Mesothelial cell of epicardium (in vitro differentiated cells): Measurements from ENCODE around the gene AHNAK2. TPM values are rescaled to one million over a fixed set of nuclear protein-coding genes. Genes with fewer than 3 reads are reported as not detected.
A peak's percentile ranks its signal among the peaks of the same experiment; 100 is the strongest.
"Not testable (repeated sequence)": the region's sequence is repeated elsewhere in the genome, so short reads cannot be mapped to it uniquely, and the experiment has no call there.

ENCODE experiments used
- DNase-seq, 2 experiments: peaks; one replicate each; pipeline ENCODE4 v3.0.0; 2021; ENCODE audit warnings: low spot score in 2 of 2; ENCODE audit not compliant: unreplicated experiment in 2 of 2
- H3K27ac Mint-ChIP-seq: 2 replicates; pipeline ENCODE4 v1.8.0; 2021; ENCODE audit warnings: mixed read lengths
- H3K27me3 Mint-ChIP-seq: 2 replicates; pipeline ENCODE4 v1.8.0; 2021; ENCODE audit warnings: low read depth, mixed read lengths
- H3K36me3 Mint-ChIP-seq: 2 replicates; pipeline ENCODE4 v1.8.0; 2021; ENCODE audit warnings: mixed read lengths
- H3K4me1 Mint-ChIP-seq: 2 replicates; pipeline ENCODE4 v1.8.0; 2021; ENCODE audit warnings: mixed read lengths
- H3K4me3 Mint-ChIP-seq: 2 replicates; pipeline ENCODE4 v1.8.0; 2021; ENCODE audit warnings: mild to moderate bottlenecking, moderate library complexity, mixed read lengths
- H3K9me3 Mint-ChIP-seq: 2 replicates; pipeline ENCODE4 v1.8.0; 2021; ENCODE audit warnings: mixed read lengths
- CTCF ChIP-seq: fragments of 200-600 bp; sonication (generic); IDR thresholded peaks from one replicate; pipeline ENCODE4 v1.5.0; 2021; ENCODE audit warnings: antibody characterized with exemption; ENCODE audit not compliant: unreplicated experiment
- total RNA-seq: library from RNA; stranded (reverse); gene quantifications from 3 replicates; pipeline ENCODE4 v1.2.1, GENCODE V29; 2021

AHNAK2 gene
- total RNA-seq, result 2.4 to 2.8 TPM (median 2.6 TPM) in 3 replicates

- H3K27ac Mint-ChIP-seq, result no peak within 1 kb of the TSS
- peak within 1 kb of the TSS; percentile 78 for H3K4me3 Mint-ChIP-seq
- TF ChIP-seq CTCF, result no peak
- peaks cover 25% of the 10 kb centered on the region for H3K27me3 Mint-ChIP-seq
- no peaks in the 10 kb centered on the region for H3K9me3 Mint-ChIP-seq
- peaks cover 11% of the 10 kb centered on the region for H3K4me1 Mint-ChIP-seq
- DNase-seq, result peak; percentile 72 to 76
- no peaks in the 10 kb centered on the region for H3K36me3 Mint-ChIP-seq
These were observed at the start of gene AHNAK2 for GRCh38 chr14:104977681-104978653. Gene AHNAK2, minus strand, starts transcription at chr14:104978374. Its CDS starts 137 bp downstream, at chr14:104978237.

- not testable (repeated sequence) for H3K36me3 Mint-ChIP-seq, H3K27me3 Mint-ChIP-seq, DNase-seq, H3K9me3 Mint-ChIP-seq, H3K27ac Mint-ChIP-seq, H3K4me3 Mint-ChIP-seq
- H3K4me1 Mint-ChIP-seq, result peaks cover 11% of the 10 kb centered on the region
These were observed 49.5 kb upstream of the AHNAK2 start for GRCh38 chr14:105027718-105028117.

GRCh38 chr14:105026802-105027563, 48.8 kb upstream of the AHNAK2 start:
- Mint-ChIP-seq H3K4me1 (peaks cover 6% of the 10 kb centered on the region), H3K27ac (no peak overlapping the region)

GRCh38 chr14:105026033-105026785, 48.0 kb upstream of the AHNAK2 start:
- Mint-ChIP-seq H3K9me3 (no peaks in the 10 kb centered on the region), H3K27ac (no peak overlapping the region)
- no peak for DNase-seq

More at GRCh38 chr14:105026802-105027563, 48.8 kb upstream of the AHNAK2 start:
- Mint-ChIP-seq H3K36me3 (no peaks in the 10 kb centered on the region), H3K9me3 (no peaks in the 10 kb centered on the region), H3K4me3 (no peak overlapping the region), H3K27me3 (peaks cover 5% of the 10 kb centered on the region)
- TF ChIP-seq CTCF, result no peak
- no peak for DNase-seq

GRCh38 chr14:105025429-105025828, 47.3 kb upstream of the AHNAK2 start:
- Mint-ChIP-seq H3K27ac (no peak overlapping the region), H3K4me3 (no peak overlapping the region), H3K4me1 (peaks cover 12% of the 10 kb centered on the region), H3K27me3 (peaks cover 3% of the 10 kb centered on the region), H3K9me3 (no peaks in the 10 kb centered on the region), H3K36me3 (no peaks in the 10 kb centered on the region)
- TF ChIP-seq CTCF, result no peak
- DNase-seq, result no peak

More at GRCh38 chr14:105026033-105026785, 48.0 kb upstream of the AHNAK2 start:
- Mint-ChIP-seq H3K36me3 (no peaks in the 10 kb centered on the region), H3K4me1 (peaks cover 12% of the 10 kb centered on the region), H3K4me3 (no peak overlapping the region), H3K27me3 (peaks cover 5% of the 10 kb centered on the region)
- TF ChIP-seq CTCF, result no peak
